Stimulated activated CD4-positive, alpha-beta T cell treated with anti-CD3 and anti-CD28 coated beads, Interleukin-2, amount 100 ng/mL, for 4 hours (primary cell): ENCODE results near the gene FERMT2.

ENCODE experiments used
- DNase-seq: peaks from one replicate; pipeline ENCODE4 v3.0.0-alpha.2; 2020; ENCODE audit warnings: low read depth

Gene FERMT2

DNA sequence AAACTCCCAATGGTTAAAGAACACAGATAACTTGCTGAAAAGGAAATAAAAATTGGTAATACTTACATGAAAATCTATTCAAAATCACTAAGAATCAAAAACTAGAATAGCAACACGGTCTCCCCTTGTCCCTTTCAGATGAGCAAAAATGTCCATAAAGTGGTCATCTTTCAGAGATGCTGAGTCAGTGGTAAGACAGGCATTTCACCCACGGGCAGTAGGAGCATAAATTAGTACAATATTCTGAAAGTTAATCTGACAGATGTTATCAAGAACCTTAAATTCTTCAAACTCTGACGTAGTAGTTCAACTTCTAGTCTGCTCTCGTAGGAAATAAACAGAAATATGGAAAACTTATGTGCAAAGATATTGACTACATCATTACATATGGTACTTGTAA is 126.4 kb downstream of the FERMT2 start:
- DNase-seq = no peak

DNA sequence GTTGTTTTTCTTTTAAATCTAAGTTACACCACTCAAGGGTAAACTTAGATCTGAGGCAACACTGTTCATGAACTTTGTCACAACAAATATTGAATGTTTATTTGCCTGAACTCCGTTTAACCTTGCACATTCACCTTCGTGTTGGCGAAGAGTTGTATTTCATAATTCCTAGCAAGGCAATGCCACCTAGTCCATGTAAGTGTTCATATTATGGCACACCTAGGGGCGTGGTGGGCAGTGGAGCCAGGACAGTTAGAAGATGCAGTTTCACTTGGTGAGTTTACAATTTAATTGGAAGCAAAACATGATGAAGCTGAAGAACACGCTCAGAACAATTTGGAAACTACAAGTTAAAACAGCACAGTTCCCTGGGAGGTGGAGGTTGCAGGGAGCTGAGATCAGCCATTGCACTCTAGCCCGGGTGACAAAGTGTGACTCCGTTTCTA is 129.0 kb downstream of the FERMT2 start:
- DNase-seq = no peak

DNA sequence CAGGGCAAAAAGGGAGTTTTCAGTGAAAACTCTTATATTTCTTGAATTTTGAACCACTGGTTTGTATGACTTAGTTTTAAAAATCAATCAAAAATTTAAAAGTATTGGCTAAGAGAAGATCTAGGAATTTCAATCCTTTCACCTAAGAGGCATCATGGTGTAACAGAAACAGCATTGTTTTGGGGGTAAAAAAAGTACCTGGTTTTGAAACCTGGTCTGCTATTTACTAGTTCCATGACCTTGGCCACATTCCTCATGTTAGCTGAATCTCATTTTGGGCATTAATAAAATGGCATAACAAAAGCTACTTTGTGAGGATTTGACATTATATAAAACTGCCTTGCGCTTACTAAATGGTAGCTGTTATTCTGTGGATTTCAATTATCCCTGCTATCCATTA is 142.7 kb downstream of the FERMT2 start:
- DNase-seq = no peak
